ENCODE results near the gene CCDC142. TPM values are rescaled to one million over a fixed set of nuclear protein-coding genes. Genes with fewer than 3 reads are reported as not detected.
A peak's percentile ranks its signal among the peaks of the same experiment; 100 is the strongest.
"Not testable (repeated sequence)": the region's sequence is repeated elsewhere in the genome, so short reads cannot be mapped to it uniquely, and the experiment has no call there.

CCDC142 gene
- total RNA-seq, 1 donor from 2014 or later: 41.3 TPM

DNA sequence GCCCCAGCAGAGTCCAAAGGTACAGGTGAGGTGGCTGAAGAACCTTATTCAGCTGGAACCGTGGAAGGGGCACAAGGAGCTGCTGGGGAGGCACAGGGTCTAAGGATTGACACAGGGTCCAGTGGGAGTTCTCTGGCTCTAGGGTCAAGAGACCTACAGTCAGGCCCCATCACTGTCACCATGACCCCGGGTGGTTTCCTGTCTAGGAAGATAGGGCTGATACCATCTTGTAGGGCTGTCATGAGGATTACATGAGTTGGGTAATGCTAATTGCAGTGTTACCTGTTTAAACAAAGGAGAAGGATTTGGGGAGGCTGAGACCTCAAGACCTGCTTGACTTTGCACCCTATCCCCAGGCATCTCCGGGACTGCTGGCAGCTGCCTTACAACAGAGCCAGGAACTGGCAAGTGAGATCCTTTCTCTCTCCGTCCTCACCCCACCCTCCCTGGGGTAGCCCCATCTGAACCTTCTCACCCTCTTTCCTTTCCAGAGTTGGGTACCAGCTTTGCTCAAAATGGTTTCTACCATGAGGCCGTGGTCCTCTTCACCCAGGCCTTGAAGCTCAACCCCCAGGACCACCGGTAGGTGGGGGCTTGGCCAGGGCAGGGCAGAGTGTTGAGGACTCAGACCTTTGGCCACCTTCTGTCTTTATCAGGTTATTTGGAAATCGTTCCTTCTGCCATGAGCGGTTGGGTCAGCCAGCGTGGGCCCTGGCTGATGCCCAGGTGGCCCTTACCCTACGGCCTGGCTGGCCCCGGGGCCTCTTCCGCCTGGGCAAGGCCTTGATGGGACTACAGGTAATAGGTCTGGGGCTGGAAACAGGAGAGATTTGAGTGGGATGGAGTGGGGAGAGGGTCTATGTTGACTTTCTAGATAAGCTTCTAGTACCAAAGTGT, 9.1 kb upstream of the CCDC142 start:
- intact Hi-C loops (cut with DNase I): no loop called here
- peaks cover under 1% of the 10 kb centered on the region for H3K27me3 ChIP-seq
- H3K36me3 ChIP-seq: peaks cover 0 to 44% of the 10 kb centered on the region in 2 donors
- DNase-seq (ENCODE audit: extremely low spot score in 2 of 2): no peak
- H3K9me3 ChIP-seq: no peaks in the 10 kb centered on the region
- H3K27ac ChIP-seq: no peak overlapping the region
- no peaks in the 10 kb centered on the region for H3K4me1 ChIP-seq
- H3K4me3 ChIP-seq: no peak overlapping the region
- TF ChIP-seq POLR2A (IDR thresholded peaks at IDR 0.05) (no peak), POLR2AphosphoS5 (IDR thresholded peaks at IDR 0.05; ENCODE audit: insufficient read depth in 1 of 2, low read depth in 1 of 2) (no peak)
- TF ChIP-seq, protein P1, sequence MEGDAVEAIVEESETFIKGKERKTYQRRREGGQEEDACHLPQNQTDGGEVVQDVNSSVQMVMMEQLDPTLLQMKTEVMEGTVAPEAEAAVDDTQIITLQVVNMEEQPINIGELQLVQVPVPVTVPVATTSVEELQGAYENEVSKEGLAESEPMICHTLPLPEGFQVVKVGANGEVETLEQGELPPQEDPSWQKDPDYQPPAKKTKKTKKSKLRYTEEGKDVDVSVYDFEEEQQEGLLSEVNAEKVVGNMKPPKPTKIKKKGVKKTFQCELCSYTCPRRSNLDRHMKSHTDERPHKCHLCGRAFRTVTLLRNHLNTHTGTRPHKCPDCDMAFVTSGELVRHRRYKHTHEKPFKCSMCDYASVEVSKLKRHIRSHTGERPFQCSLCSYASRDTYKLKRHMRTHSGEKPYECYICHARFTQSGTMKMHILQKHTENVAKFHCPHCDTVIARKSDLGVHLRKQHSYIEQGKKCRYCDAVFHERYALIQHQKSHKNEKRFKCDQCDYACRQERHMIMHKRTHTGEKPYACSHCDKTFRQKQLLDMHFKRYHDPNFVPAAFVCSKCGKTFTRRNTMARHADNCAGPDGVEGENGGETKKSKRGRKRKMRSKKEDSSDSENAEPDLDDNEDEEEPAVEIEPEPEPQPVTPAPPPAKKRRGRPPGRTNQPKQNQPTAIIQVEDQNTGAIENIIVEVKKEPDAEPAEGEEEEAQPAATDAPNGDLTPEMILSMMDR (IDR thresholded peaks at IDR 0.05): no peak

DNA sequence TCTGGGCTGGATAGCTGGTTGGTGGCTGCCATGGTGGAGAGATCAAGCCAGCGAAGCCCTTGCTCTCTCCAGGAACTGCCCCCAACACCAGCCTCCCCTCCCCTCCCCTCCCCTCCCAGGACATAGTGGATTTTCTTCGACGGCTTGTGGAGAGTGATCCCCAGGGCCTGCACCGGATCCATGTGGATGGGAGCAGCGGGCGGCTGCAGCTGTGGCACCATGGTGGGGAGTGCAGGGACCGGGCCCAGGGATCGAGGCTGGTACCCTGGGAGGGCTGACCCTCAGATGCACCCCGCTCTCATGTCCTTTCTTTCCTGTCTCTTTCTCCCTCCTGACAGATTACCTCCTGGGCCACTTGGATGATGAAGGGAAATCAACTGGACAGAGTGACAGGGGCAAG, 7.1 kb upstream of the CCDC142 start:
- Histone ChIP-seq H3K36me3 (peaks cover 0 to 44% of the 10 kb centered on the region in 2 donors), H3K27me3 (no peaks in the 10 kb centered on the region), H3K4me1 (no peaks in the 10 kb centered on the region), H3K4me3 (no peak overlapping the region), H3K27ac (no peak overlapping the region), H3K9me3 (no peaks in the 10 kb centered on the region)
- intact Hi-C loops (cut with DNase I): loop anchor here (10.0 kb wide), 1 partner anchor 755 kb away; the partner anchor contains the start of gene TPRKB
- no peak for TF ChIP-seq POLR2AphosphoS5 (IDR thresholded peaks at IDR 0.05; ENCODE audit: insufficient read depth in 1 of 2, low read depth in 1 of 2)
- TF ChIP-seq, protein P1 (IDR thresholded peaks at IDR 0.05): no peak
- no peak for TF ChIP-seq POLR2A (IDR thresholded peaks at IDR 0.05)
- DNase-seq (ENCODE audit: extremely low spot score in 2 of 2): no peak

- H3K27ac ChIP-seq: no peak overlapping the region
- peaks cover 0 to 37% of the 10 kb centered on the region in 2 donors for H3K36me3 ChIP-seq
Measured at GRCh38 chr2:74488643-74489481, 6.1 kb upstream of the CCDC142 start.

GRCh38 chr2:74486141-74486540, 3.3 kb upstream of the CCDC142 start:
- TF ChIP-seq POLR2A (IDR thresholded peaks at IDR 0.05): no peak
- TF ChIP-seq, protein P1 (IDR thresholded peaks at IDR 0.05): no peak
- no peak for TF ChIP-seq POLR2AphosphoS5 (IDR thresholded peaks at IDR 0.05; ENCODE audit: insufficient read depth in 1 of 2, low read depth in 1 of 2)
- H3K9me3 ChIP-seq: no peaks in the 10 kb centered on the region
- H3K27me3 ChIP-seq: no peaks in the 10 kb centered on the region
- H3K27ac ChIP-seq: no peak overlapping the region
- H3K4me3 ChIP-seq: no peak overlapping the region
- H3K36me3 ChIP-seq: peaks cover 0 to 13% of the 10 kb centered on the region in 2 donors
- no peak for DNase-seq (ENCODE audit: extremely low spot score in 2 of 2)
- peaks cover 22% of the 10 kb centered on the region for H3K4me1 ChIP-seq
- intact Hi-C loops (cut with DNase I): loop anchor here (10.0 kb wide), 1 partner anchor 751 kb away; the partner anchor contains the start of gene TPRKB

More at GRCh38 chr2:74488643-74489481, 6.1 kb upstream of the CCDC142 start:
- Histone ChIP-seq H3K27me3 (no peaks in the 10 kb centered on the region), H3K9me3 (no peaks in the 10 kb centered on the region), H3K4me1 (peaks cover 6% of the 10 kb centered on the region), H3K4me3 (no peak overlapping the region)
- DNase-seq (ENCODE audit: extremely low spot score in 2 of 2): no peak
- TF ChIP-seq POLR2AphosphoS5 (IDR thresholded peaks at IDR 0.05; ENCODE audit: insufficient read depth in 1 of 2, low read depth in 1 of 2) (no peak), POLR2A (IDR thresholded peaks at IDR 0.05) (no peak)
- TF ChIP-seq, protein P1 (IDR thresholded peaks at IDR 0.05): no peak
- intact Hi-C loops (cut with DNase I): loop anchor here (10.0 kb wide), 1 partner anchor 754 kb away; the partner anchor contains the start of gene TPRKB

GRCh38 chr2:74483675-74484164, 922 bp upstream of the CCDC142 start:
- intact Hi-C loops (cut with DNase I): loop anchor here (2.0 to 10.0 kb wide), 2 partner anchors 103 to 749 kb away; partner anchors contain the start of gene TPRKB
- not testable (repeated sequence) for H3K27me3 ChIP-seq; DNase-seq (ENCODE audit: extremely low spot score in 2 of 2); H3K36me3 ChIP-seq; H3K9me3 ChIP-seq
- Histone ChIP-seq H3K27ac (peak overlapping the region; percentile 87), H3K4me3 (peak overlapping the region; percentile 75 to 79), H3K4me1 (peaks cover 35% of the 10 kb centered on the region)
